GM18861 (cell line): ENCODE data around the gene PPP1R1A.

Experiments used
- ATAC-seq: cut with Tn5 transposase; IDR thresholded peaks from one replicate; pipeline ENCODE4 v1.9.1; 2021; ENCODE audit not compliant: unreplicated experiment

PPP1R1A gene

GRCh38 chr12:54603872-54604271 is 15.4 kb upstream of the PPP1R1A start:
- ATAC-seq, result no peak

- ATAC-seq, result peak; percentile 92
These were observed 14.8 kb upstream of the PPP1R1A start for GRCh38 chr12:54603173-54603814.

- no peak for ATAC-seq
These were observed 14.2 kb upstream of the PPP1R1A start for GRCh38 chr12:54602661-54603060.

GRCh38 chr12:54601841-54602240 is 13.4 kb upstream of the PPP1R1A start:
- no peak for ATAC-seq

GRCh38 chr12:54598970-54599369 is 10.5 kb upstream of the PPP1R1A start:
- no peak for ATAC-seq

GRCh38 chr12:54596526-54596946 is 8.1 kb upstream of the PPP1R1A start:
- ATAC-seq, result no peak

GRCh38 chr12:54595471-54595870 is 7.0 kb upstream of the PPP1R1A start:
- no peak for ATAC-seq

- no peak for ATAC-seq
These were observed 5.3 kb upstream of the PPP1R1A start for GRCh38 chr12:54593725-54594124.

GRCh38 chr12:54593135-54593534 is 4.7 kb upstream of the PPP1R1A start:
- ATAC-seq, result no peak

GRCh38 chr12:54592316-54592715 is 3.9 kb upstream of the PPP1R1A start:
- no peak for ATAC-seq

GRCh38 chr12:54590978-54591591 is 2.6 kb upstream of the PPP1R1A start:
- ATAC-seq, result no peak

- no peak for ATAC-seq
These were observed 1.5 kb upstream of the PPP1R1A start for GRCh38 chr12:54589964-54590363.

GRCh38 chr12:54588890-54589267 is 420 bp upstream of the PPP1R1A start:
- no peak for ATAC-seq

GRCh38 chr12:54587315-54587873 is 1.1 kb downstream of the PPP1R1A start:
- no peak for ATAC-seq

GRCh38 chr12:54586620-54587019 is 1.8 kb downstream of the PPP1R1A start:
- ATAC-seq, result no peak

GRCh38 chr12:54585243-54585642 is 3.2 kb downstream of the PPP1R1A start:
- ATAC-seq, result no peak

GRCh38 chr12:54584128-54584527 is 4.3 kb downstream of the PPP1R1A start:
- no peak for ATAC-seq

- ATAC-seq, result no peak
These were observed 4.7 kb downstream of the PPP1R1A start for GRCh38 chr12:54583726-54584125.

GRCh38 chr12:54581412-54581811 is 7.0 kb downstream of the PPP1R1A start:
- no peak for ATAC-seq

- peak; percentile 87 for ATAC-seq
These were observed 8.6 kb downstream of the PPP1R1A start for GRCh38 chr12:54579696-54580333.

- no peak for ATAC-seq
These were observed 9.2 kb downstream of the PPP1R1A start for GRCh38 chr12:54579258-54579657.

GRCh38 chr12:54578778-54579177 is 9.7 kb downstream of the PPP1R1A start:
- no peak for ATAC-seq
